HG03432 (cell line): ENCODE data around the gene IFI27L1.
"Not testable (repeated sequence)": the region's sequence is repeated elsewhere in the genome, so short reads cannot be mapped to it uniquely, and the experiment has no call there.

Experiments used
- ATAC-seq: cut with Tn5 transposase; IDR thresholded peaks from one replicate; pipeline ENCODE4 v1.9.1; 2021; ENCODE audit warnings: mild to moderate bottlenecking, moderate library complexity; ENCODE audit not compliant: unreplicated experiment

The IFI27L1 gene

DNA sequence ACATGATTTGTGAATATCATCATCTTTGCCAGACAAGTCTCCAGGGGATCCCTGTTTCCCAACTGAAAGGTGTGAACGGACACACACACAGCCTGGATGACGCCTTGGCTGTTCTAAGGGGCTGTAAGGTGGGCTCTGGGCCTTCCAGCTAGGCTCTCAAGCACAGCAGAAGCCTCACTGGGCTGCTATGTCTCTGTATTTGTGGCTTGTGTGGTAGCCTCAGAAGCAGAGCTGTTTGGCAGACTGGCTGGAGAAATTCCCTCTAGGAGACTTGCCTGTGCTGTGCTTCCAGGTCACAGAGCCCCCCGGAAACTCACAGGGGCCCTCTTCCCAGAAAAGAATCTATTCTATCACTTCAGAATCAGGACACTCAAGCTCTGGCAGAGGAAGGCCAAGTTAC lies 33.5 kb upstream of the IFI27L1 start:
- no peak for ATAC-seq

DNA sequence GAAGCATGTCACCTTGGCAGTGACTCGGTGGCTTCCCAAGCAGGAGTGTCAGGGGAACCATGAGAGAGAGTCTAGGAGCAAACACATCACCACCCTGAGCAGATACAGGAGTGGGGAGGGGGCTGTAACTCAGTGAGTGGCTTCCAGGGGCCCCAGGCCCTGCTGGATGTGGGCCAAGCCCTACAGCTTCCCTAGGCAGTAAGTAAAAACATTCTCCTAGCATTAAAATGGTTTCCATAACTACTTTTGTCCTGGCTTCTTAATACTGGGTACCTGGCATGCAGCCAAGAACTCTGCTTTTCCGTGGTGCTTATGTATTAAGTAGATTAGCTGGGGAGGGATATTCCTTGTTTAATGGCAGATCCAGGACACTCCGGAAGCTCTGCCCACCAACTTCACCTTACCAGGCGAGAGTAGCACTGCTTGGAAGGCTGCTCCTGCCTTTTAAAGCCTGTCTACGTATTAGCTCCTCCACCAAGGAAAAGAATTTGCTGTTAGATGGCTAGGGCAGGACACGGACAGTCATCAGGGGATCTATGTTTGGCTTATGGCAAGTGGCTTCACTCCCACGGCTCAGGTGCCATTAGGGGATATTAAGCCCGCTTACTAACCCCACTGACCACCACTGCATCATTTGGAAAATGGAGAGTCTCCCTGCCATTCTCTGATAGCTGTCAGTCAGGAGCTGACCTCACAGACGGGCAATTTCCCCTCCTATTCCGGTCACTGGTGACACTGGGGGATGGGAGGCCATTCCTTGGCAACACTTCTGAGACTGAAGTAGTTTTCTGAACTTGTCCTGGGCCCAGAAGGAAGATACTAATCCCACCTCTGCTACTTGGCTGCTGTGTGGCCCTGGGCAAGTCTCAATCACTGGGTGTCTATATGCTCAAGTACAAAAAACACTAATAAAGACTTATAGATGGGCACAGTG lies 32.2 kb upstream of the IFI27L1 start:
- ATAC-seq = no peak

DNA sequence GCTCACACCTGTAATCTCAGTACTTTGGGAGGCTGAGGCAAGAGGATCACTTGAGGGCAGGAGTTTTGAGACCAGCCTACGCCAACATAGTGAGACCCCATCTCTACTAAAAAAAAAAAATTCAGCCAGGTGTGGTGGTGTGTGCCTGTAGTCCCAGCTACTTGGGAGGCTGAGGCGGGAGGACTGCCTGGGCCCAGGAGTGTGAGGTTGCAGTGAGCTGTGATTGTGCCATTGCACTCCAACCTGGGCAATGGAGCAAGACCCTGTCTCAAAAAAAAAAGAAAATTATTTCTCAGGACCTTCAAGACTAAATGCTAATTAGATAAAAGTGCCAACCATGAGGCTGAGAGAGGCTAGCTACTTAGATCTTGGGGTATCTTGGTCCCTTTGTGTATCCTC lies 31.5 kb upstream of the IFI27L1 start:
- no peak for ATAC-seq

- ATAC-seq = no peak
Measured at GRCh38 chr14:94050231-94050880, 30.8 kb upstream of the IFI27L1 start.

DNA sequence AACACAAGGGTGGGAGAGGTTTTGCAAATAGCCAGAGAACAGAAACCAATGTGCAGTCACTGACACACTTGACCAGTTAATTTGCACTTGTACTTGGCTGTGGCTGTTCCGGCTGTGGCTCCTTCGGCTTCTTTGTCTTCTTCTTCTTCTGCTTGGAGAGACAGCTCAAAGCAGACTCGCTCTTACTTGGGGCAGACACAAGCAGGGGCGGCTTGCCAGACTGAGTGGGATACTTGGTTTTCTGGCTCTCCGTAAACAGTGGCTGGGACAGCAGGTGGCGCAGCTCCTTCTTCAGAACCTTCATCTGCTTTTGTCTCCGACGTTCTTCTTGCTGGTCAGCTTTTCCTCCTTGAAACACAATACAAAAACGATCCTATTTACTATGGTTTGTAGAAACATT lies 30.0 kb upstream of the IFI27L1 start:
- ATAC-seq = no peak

DNA sequence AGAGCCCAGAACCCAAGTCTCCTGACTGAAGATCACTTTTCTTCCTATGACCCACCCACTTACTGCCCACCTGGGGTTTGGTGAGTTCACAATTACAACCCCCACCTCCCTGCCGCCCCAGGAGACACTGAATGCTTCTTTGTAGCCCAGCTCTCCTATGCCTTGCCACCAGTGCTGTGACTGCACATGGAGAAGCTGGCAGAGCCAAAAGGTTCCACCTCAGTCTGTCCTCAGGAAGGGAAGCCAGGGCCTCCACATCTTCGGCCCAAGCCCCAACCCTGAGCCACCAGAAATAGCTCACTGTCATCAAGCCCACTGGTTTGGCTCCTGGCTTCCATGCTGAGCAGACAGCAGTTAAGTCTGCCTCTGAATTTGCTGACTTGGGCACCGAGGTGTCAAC lies 29.3 kb upstream of the IFI27L1 start:
- ATAC-seq = no peak

DNA sequence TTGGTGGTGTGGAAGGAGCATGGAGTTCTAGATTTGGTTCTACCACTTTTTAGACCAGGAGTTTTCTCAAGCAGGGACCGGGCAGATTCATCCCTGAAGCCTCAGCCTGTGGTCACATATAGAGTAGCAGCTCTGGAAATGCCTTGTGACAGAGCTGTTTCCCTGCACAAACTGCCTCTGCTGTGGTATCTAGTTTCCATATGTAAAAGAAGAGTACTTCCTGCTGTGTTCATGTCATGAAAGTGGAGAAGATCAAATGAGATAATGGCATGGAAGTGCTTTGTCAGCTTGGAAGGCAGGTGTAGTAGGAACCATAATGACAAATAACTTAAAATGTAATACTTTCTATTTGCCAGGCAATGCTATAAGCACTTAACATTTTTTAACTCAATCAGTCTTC lies 28.9 kb upstream of the IFI27L1 start:
- no peak for ATAC-seq

DNA sequence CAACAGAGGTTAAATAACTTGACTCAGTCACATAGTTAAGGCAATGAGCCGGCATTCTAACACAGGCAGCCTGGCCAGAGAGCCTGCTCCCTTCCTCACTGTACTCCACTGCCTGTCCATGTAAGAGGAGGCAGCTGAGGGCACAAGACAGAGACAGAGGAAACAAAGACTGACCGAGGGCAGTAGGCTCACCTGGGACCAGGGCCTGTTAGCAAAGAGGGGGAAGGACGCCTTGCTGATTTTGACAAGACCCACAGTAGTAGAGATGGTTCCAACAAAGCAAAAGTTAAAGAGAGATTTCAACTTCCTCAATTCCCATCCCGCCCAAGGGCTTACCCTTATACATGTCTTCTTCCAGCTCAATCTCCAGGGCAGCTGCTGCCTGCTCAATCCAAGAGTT lies 28.4 kb upstream of the IFI27L1 start:
- ATAC-seq = no peak

DNA sequence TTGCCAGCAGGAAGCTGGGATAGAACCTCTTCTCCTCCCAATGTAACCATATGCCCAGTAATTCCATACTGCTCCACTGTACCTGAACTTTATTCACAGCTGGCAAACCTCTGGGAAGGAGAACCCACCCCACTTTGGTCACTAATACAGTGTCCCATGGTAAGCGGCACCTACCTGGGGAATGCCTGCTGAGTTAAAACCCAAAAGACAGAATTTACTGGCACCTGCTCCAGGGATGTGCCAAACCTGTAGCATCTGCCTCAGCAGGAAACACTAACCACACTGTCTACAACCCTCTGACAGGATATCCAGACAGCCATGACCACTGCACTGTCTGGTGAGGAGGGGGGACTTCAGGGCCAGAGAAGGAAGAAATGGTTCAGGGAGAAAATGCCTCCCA lies 26.7 kb upstream of the IFI27L1 start:
- ATAC-seq = no peak

DNA sequence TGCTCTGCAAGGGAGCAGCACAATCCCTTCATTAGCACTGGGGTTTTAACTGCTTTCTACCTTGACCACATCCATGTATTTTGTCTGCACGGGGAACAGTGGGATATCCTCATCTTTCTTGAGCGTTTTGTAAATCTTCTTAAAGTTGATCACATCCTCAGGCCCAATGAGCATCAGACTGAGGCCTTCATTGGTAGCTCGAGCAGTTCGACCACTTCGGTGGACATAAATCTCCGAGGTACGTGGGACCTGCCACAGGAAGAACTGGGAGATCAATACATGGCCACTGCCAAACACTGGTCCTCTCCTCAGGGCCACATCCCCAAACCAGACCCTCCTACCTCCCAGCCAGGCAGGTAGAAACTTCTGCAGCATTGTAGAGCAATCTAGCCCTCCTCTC lies 26.2 kb upstream of the IFI27L1 start:
- ATAC-seq = no peak

GRCh38 chr14:94056579-94057308 lies 24.4 kb upstream of the IFI27L1 start:
- ATAC-seq = peak; percentile 86

DNA sequence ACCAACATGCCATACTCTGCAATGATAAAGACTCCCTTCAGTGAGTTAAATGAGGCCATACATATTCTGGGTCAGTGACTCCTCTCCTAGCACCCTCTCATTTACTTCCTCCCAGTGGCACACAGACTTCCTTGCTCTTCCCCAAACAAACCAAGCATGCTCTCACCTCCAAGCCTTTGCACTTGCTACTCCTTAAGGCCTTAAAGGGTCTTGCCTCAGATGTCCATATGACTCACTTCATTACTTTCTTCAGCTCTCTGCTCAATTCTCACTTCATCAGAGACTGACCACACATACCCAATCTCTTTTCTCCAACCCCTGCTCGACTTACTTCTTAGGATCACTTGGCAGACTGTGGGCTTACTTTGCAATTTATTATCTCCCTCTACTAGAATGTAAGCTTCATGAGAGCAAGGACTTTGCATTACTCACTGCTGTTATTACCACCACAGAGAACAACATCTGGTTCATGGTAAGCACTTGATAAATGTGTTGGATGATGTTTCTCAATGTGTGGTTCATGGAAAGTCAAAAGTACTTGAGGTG lies 22.9 kb upstream of the IFI27L1 start:
- ATAC-seq = no peak

GRCh38 chr14:94058674-94059138 lies 22.4 kb upstream of the IFI27L1 start:
- no peak for ATAC-seq

DNA sequence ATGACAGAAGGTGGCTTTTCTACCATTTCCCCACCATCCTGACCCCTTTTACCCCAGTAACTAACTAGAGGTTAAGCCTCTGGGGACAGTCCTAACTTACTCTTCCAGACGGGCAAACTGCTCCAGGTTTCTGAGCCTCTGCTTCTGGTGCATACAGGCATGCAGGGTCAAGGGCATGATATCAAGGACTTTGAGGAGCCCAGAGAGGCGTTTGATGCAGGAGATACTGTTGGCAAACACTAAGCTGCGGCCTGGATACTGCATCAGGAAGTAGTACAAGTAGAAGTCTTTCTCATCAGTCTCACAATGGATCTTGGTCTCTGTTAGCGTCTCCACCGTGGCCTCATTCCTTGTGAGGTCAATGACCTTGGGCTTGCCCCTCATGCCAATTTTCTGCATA lies 21.1 kb upstream of the IFI27L1 start:
- no peak for ATAC-seq

- no peak for ATAC-seq
Measured at GRCh38 chr14:94062344-94062940, 18.7 kb upstream of the IFI27L1 start.

DNA sequence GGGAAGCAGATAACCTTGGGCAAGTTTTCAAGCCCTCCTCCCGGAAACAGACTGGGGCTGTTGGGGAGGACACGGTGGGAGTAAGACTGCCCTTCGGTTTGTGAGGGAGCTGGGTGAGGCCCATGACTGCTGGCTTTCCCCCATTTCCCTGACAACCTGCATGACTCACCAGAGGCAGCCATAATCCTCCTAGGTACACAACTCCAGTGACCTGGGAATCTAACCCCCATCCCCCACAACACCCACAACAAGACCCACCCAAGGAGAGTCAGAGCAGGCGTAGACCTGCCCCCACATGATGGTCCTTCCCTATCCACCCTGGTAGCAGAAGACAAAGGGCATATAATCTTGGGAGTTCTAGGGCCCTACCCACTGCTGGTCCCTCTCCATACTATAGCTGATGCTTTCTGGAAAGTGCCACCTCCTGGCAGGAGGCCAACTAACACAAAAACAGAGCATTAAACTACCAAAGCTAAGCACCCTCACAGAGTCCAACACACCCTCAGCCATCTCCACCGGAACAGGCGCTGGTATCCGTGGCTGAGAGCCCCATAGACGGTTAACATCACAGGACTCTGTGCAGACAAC lies 14.9 kb upstream of the IFI27L1 start:
- ATAC-seq = no peak

DNA sequence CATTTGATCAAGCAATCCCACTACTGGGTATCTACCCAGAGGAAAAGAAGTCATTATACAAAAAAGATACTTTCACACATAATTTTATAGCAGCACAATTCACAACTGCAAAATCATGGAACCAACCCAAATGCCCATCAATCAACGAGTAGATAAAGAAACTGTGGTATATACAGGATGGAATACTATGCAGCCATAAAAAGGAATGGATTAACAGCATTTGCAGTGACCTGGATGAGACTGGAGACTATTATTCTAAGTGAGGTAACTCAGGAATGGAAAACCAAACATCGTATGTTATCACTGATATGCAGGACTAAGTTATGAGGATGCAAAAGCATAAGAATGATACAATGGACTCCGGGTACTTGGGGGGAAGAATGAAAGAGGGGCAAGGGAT lies 9.0 kb upstream of the IFI27L1 start:
- ATAC-seq = not testable (repeated sequence)

DNA sequence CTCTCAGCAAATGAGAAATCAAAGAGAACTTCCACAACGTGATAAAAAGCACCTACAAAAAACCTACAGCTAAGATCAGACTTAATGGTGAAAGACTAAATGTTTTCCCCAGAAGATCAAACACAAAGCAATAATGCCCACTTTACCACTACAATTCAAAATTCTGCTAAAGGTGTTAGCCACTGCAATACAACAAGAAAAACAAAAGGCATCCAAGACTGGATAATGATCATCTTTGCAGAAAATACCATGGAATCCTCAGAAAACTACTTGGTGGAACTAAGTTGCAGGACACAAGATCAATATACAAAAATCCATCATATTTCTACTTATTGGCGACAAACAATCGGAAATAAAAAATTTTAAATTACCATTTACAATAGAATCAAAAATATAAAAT lies 6.6 kb upstream of the IFI27L1 start:
- ATAC-seq = no peak

DNA sequence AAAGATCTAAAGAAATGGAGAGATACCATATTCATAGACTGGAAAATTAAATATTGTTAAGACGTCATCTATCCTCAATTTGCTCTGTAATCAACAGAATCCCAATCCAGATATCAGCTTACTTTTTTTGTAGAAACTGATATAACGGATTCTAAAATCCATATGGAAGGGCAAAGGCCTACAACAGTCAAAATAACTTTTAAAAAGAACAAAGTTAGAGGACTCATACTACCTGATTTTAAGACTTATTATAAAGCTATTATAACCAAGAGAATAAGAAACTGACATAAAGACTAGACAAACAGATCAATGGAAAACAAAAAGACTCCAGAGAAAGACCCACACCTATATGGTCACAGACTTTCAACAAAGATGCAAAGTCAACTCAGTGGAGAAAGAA lies 6.1 kb upstream of the IFI27L1 start:
- no peak for ATAC-seq

GRCh38 chr14:94077111-94077821 lies 3.8 kb upstream of the IFI27L1 start:
- no peak for ATAC-seq
